Neural cell (in vitro differentiated cells): Measurements from ENCODE around the gene CGRRF1. TPM values are rescaled to one million over a fixed set of nuclear protein-coding genes. Genes with fewer than 3 reads are reported as not detected.

Source experiments
- H2AFZ ChIP-seq: fragments of 200-600, 300-800 bp; sonication (generic), shearing (Covaris generic); 2 replicates; pipeline ENCODE4 v1.6.0; 2014; ENCODE audit warnings: low read depth, mild to moderate bottlenecking, antibody characterized with exemption, low read length, moderate library complexity
- H3F3A ChIP-seq: fragments of 200-600 bp; shearing (Covaris generic); 2 replicates; pipeline ENCODE4 v1.6.1; 2016; ENCODE audit warnings: mild to moderate bottlenecking, moderate library complexity, mixed read lengths, antibody characterized with exemption, low read length; ENCODE audit not compliant: insufficient read depth, poor library complexity, severe bottlenecking
- H3K27ac ChIP-seq: fragments of 200-600, 300-800 bp; sonication (generic), shearing (Covaris generic); 2 replicates; pipeline ENCODE4 v1.5.1; 2014; ENCODE audit warnings: mild to moderate bottlenecking, low read length, moderate library complexity
- H3K27me3 ChIP-seq: fragments of 300-800, 200-600 bp; sonication (generic), shearing (Covaris generic); 2 replicates; pipeline ENCODE4 v1.6.0; 2014; ENCODE audit warnings: mild to moderate bottlenecking, low read depth, low read length, moderate library complexity; ENCODE audit not compliant: insufficient read depth
- H3K36me3 ChIP-seq: fragments of 300-800, 200-600 bp; sonication (generic), shearing (Covaris generic); 2 replicates; pipeline ENCODE4 v1.5.1; 2014; ENCODE audit warnings: mild to moderate bottlenecking, antibody characterized with exemption, low read length, moderate library complexity; ENCODE audit not compliant: insufficient read depth
- H3K4me2 ChIP-seq: fragments of 300-800, 200-600 bp; sonication (generic), shearing (Covaris generic); 2 replicates; pipeline ENCODE4 v1.6.0; 2014; ENCODE audit warnings: mild to moderate bottlenecking, low read length
- H3K4me3 ChIP-seq: fragments of 300-800, 200-600 bp; sonication (generic), shearing (Covaris generic); 2 replicates; pipeline ENCODE4 v1.5.1; 2014; ENCODE audit warnings: mild to moderate bottlenecking, low read length, moderate library complexity
- H3K79me2 ChIP-seq: fragments of 200-600 bp; shearing (Covaris generic); replicated peaks from 2 replicates; pipeline ENCODE4 v1.6.0; 2014; ENCODE audit warnings: mild to moderate bottlenecking, low read length, moderate library complexity; ENCODE audit not compliant: insufficient read depth
- H3K9ac ChIP-seq: fragments of 300-800, 200-600 bp; sonication (generic), shearing (Covaris generic); 2 replicates; pipeline ENCODE4 v1.6.1; 2016; ENCODE audit warnings: mild to moderate bottlenecking, low read length, mixed read lengths
- H3K9me2 ChIP-seq: fragments of 200-600 bp; shearing (Covaris generic); 2 replicates; pipeline ENCODE4 v1.6.1; 2016; ENCODE audit warnings: mild to moderate bottlenecking, low read length, mixed read lengths; ENCODE audit not compliant: insufficient read depth
- H3K9me3 ChIP-seq: fragments of 200-600, 300-800 bp; sonication (generic), shearing (Covaris generic); 2 replicates; pipeline ENCODE4 v1.6.1; 2016; ENCODE audit warnings: mild to moderate bottlenecking, mixed run types, low read length, moderate library complexity, mixed read lengths
- H4K20me1 ChIP-seq: fragments of 200-600 bp; shearing (Covaris generic); 2 replicates; pipeline ENCODE4 v1.6.1; 2016; ENCODE audit warnings: mild to moderate bottlenecking, mixed run types; ENCODE audit not compliant: insufficient read depth
- CTCF ChIP-seq: fragments of 450-650 bp; IDR thresholded peaks from 2 replicates; pipeline ENCODE4 v1.5.1; 2014; ENCODE audit warnings: antibody characterized with exemption, mild to moderate bottlenecking, moderate library complexity; ENCODE audit not compliant: poor library complexity, severe bottlenecking
- EP300 ChIP-seq: fragments of 450-650 bp; conservative IDR thresholded peaks from 2 replicates; pipeline ENCODE4 v1.6.1; 2014; ENCODE audit warnings: antibody characterized with exemption, mild to moderate bottlenecking, moderate library complexity; ENCODE audit not compliant: poor library complexity, severe bottlenecking
- EZH2 ChIP-seq: fragments of 200-600, 300-800 bp; shearing (Covaris generic), sonication (generic); IDR thresholded peaks from 2 replicates; pipeline ENCODE4 v1.6.1; 2014; ENCODE audit warnings: antibody characterized with exemption, low read length, borderline replicate concordance, mild to moderate bottlenecking; ENCODE audit not compliant: insufficient read depth, poor library complexity, severe bottlenecking
- MXI1 ChIP-seq: fragments of 450-650 bp; conservative IDR thresholded peaks from 2 replicates; pipeline ENCODE4 v1.6.1; 2014; ENCODE audit warnings: antibody characterized with exemption, mild to moderate bottlenecking; ENCODE audit not compliant: poor library complexity, severe bottlenecking
- POLR2AphosphoS5 ChIP-seq: IDR thresholded peaks from 2 replicates; pipeline ENCODE4 v1.6.1; 2012
- RAD21 ChIP-seq: fragments of 450-650 bp; conservative IDR thresholded peaks from 2 replicates; pipeline ENCODE4 v1.6.1; 2014; ENCODE audit warnings: antibody characterized with exemption, mild to moderate bottlenecking, moderate library complexity
- SMC3 ChIP-seq: fragments of 450-650 bp; conservative IDR thresholded peaks from 2 replicates; pipeline ENCODE4 v1.6.1; 2014; ENCODE audit warnings: antibody characterized with exemption, mild to moderate bottlenecking, moderate library complexity; ENCODE audit not compliant: poor library complexity
- TAF1 ChIP-seq: IDR thresholded peaks from 2 replicates; pipeline ENCODE4 v1.6.1; 2012; ENCODE audit warnings: low read depth
- polyA plus RNA-seq: library from polyadenylated mRNA; depleted of rRNA; stranded (reverse); fragments of >200 nt; gene quantifications from 2 replicates; pipeline ENCODE4 v1.2.3, GENCODE V29; 2014
- TF ChIP-seq, protein P1 (sequence below): IDR thresholded peaks from 2 replicates; pipeline ENCODE4 v1.6.1; 2012; ENCODE audit warnings: borderline replicate concordance

Gene CGRRF1
- polyA plus RNA-seq, 1 donor from 2014 or later, result 31.0 TPM

GRCh38 chr14:54549862-54550261, 40.2 kb downstream of the CGRRF1 start:
- Histone ChIP-seq H3K4me3 (no peak overlapping the region), H3K4me2 (no peak overlapping the region), H3K9me3 (no peaks in the 10 kb centered on the region), H3K27me3 (no peaks in the 10 kb centered on the region), H3K27ac (no peak overlapping the region), H3K9ac (no peak overlapping the region), H3K9me2 (no peaks in the 10 kb centered on the region), H3K79me2 (no peaks in the 10 kb centered on the region), H3F3A (no peaks in the 10 kb centered on the region), H2AFZ (no peak overlapping the region), H4K20me1 (no peaks in the 10 kb centered on the region), H3K36me3 (no peaks in the 10 kb centered on the region)
- TF ChIP-seq RAD21 (no peak), EP300 (no peak), EZH2 (no peak), CTCF (no peak), POLR2AphosphoS5 (no peak), TAF1 (no peak)

- H3K4me2 ChIP-seq, result no peak overlapping the region
- H3K9ac ChIP-seq, result no peak overlapping the region
- H3K36me3 ChIP-seq, result no peaks in the 10 kb centered on the region
- no peaks in the 10 kb centered on the region for H3F3A ChIP-seq
- no peaks in the 10 kb centered on the region for H3K9me2 ChIP-seq
- no peak overlapping the region for H3K27ac ChIP-seq
- no peaks in the 10 kb centered on the region for H3K9me3 ChIP-seq
- H2AFZ ChIP-seq, result no peak overlapping the region
- no peaks in the 10 kb centered on the region for H3K79me2 ChIP-seq
- no peak for TF ChIP-seq EZH2
- TF ChIP-seq RAD21, result no peak
- TF ChIP-seq, protein P1, sequence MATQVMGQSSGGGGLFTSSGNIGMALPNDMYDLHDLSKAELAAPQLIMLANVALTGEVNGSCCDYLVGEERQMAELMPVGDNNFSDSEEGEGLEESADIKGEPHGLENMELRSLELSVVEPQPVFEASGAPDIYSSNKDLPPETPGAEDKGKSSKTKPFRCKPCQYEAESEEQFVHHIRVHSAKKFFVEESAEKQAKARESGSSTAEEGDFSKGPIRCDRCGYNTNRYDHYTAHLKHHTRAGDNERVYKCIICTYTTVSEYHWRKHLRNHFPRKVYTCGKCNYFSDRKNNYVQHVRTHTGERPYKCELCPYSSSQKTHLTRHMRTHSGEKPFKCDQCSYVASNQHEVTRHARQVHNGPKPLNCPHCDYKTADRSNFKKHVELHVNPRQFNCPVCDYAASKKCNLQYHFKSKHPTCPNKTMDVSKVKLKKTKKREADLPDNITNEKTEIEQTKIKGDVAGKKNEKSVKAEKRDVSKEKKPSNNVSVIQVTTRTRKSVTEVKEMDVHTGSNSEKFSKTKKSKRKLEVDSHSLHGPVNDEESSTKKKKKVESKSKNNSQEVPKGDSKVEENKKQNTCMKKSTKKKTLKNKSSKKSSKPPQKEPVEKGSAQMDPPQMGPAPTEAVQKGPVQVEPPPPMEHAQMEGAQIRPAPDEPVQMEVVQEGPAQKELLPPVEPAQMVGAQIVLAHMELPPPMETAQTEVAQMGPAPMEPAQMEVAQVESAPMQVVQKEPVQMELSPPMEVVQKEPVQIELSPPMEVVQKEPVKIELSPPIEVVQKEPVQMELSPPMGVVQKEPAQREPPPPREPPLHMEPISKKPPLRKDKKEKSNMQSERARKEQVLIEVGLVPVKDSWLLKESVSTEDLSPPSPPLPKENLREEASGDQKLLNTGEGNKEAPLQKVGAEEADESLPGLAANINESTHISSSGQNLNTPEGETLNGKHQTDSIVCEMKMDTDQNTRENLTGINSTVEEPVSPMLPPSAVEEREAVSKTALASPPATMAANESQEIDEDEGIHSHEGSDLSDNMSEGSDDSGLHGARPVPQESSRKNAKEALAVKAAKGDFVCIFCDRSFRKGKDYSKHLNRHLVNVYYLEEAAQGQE, result no peak
- no peak for TF ChIP-seq CTCF
- TF ChIP-seq EP300, result no peak
- no peak for TF ChIP-seq MXI1
- no peak for TF ChIP-seq POLR2AphosphoS5
- TF ChIP-seq SMC3, result no peak
- TF ChIP-seq TAF1, result no peak
- no peaks in the 10 kb centered on the region for H4K20me1 ChIP-seq
- no peak overlapping the region for H3K4me3 ChIP-seq
- H3K27me3 ChIP-seq, result no peaks in the 10 kb centered on the region
Measured at GRCh38 chr14:54550514-54550913, 40.8 kb downstream of the CGRRF1 start.
